RWPE2 (cell line): ENCODE data around the gene ZBTB20.

Experiments
- ATAC-seq: fragments of 200-7000 bp; cut with Tn5 transposase; 3 replicates; pipeline ENCODE4 v1.9.1; 2021; ENCODE audit warnings: low read depth
- DNase-seq: peaks from one replicate; pipeline ENCODE4 v3.0.0-alpha.2; 2020; ENCODE audit warnings: low spot score
- H3K27ac ChIP-seq: fragments of 450-650 bp; 2 replicates; pipeline ENCODE4 v1.5.1; 2017; ENCODE audit warnings: mild to moderate bottlenecking; ENCODE audit not compliant: poor library complexity, severe bottlenecking
- H3K27me3 ChIP-seq: fragments of 250-450 bp; sonication (Bioruptor Pico); 2 replicates; pipeline ENCODE4 v1.5.1; 2021; ENCODE audit warnings: mild to moderate bottlenecking, moderate library complexity; ENCODE audit not compliant: insufficient read depth, poor library complexity, severe bottlenecking
- H3K36me3 ChIP-seq: fragments of 250-450 bp; sonication (Bioruptor Pico); 2 replicates; pipeline ENCODE4 v1.5.1; 2020; ENCODE audit warnings: low read depth, mild to moderate bottlenecking, moderate library complexity
- H3K4me1 ChIP-seq: fragments of 250-450 bp; sonication (Bioruptor Pico); 2 replicates; pipeline ENCODE4 v1.5.1; 2021; ENCODE audit warnings: mild to moderate bottlenecking, moderate library complexity; ENCODE audit not compliant: insufficient read depth, poor library complexity, severe bottlenecking
- H3K4me3 ChIP-seq: fragments of 250-450 bp; sonication (Bioruptor Pico); 2 replicates; pipeline ENCODE4 v1.5.1; 2021; ENCODE audit warnings: mild to moderate bottlenecking, moderate library complexity; ENCODE audit not compliant: severe bottlenecking
- H3K9me3 ChIP-seq: fragments of 250-450 bp; sonication (Bioruptor Pico); 2 replicates; pipeline ENCODE4 v1.5.1; 2021; ENCODE audit warnings: mild to moderate bottlenecking, moderate library complexity; ENCODE audit not compliant: severe bottlenecking
- TF ChIP-seq, protein P1 (sequence below): fragments of 450-650 bp; IDR thresholded peaks from one replicate; pipeline ENCODE4 v1.5.1; 2017; ENCODE audit warnings: mild to moderate bottlenecking, moderate library complexity; ENCODE audit not compliant: poor library complexity, severe bottlenecking

ZBTB20 gene

DNA sequence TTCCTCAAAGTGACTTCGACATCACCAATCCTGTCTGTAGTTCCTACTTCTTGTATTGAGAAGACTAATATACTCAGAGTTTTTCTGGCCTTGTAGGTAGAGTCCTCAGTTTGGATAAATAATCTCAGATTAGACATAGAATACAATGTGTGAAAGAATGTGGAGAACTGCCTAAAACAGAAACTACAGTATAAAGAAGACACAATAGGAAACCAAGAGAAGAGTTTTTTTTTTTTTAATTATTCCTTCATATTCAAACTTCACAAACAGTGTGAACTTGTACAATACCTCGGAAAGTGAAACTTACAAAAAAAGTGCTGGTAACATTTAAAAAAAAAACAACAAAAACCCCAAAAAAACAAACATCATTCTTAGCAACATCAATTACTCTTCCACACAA is 832.8 kb downstream of the ZBTB20 start:
- ATAC-seq (no peak), DNase-seq (no peak)
- no peaks in the 10 kb centered on the region for H3K9me3 ChIP-seq
- no peak overlapping the region for H3K4me3 ChIP-seq
- no peaks in the 10 kb centered on the region for H3K36me3 ChIP-seq
- no peak overlapping the region for H3K27ac ChIP-seq
- no peaks in the 10 kb centered on the region for H3K27me3 ChIP-seq
- H3K4me1 ChIP-seq = no peaks in the 10 kb centered on the region
- TF ChIP-seq, protein P1, sequence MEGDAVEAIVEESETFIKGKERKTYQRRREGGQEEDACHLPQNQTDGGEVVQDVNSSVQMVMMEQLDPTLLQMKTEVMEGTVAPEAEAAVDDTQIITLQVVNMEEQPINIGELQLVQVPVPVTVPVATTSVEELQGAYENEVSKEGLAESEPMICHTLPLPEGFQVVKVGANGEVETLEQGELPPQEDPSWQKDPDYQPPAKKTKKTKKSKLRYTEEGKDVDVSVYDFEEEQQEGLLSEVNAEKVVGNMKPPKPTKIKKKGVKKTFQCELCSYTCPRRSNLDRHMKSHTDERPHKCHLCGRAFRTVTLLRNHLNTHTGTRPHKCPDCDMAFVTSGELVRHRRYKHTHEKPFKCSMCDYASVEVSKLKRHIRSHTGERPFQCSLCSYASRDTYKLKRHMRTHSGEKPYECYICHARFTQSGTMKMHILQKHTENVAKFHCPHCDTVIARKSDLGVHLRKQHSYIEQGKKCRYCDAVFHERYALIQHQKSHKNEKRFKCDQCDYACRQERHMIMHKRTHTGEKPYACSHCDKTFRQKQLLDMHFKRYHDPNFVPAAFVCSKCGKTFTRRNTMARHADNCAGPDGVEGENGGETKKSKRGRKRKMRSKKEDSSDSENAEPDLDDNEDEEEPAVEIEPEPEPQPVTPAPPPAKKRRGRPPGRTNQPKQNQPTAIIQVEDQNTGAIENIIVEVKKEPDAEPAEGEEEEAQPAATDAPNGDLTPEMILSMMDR = no peak

DNA sequence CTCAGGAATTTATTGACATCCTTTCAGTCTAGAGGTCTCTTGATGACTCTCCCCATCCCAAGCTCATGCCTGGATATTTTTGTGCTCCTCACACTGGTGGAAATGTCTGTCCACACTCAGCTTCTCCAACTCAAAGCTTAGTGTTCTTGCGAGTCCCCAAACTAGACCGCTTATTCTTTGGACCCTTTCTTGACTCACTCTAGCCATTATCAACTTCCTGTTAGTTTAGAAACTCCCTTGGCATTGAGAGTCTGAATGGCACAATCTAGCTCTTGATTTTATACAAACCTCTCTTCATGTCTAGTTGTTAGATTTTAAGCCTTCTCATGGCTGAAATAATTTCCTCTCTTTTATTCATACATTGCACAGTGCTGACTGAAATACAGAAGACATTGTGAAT is 833.7 kb downstream of the ZBTB20 start:
- TF ChIP-seq, protein P1 = no peak
- ATAC-seq = no peak
- Histone ChIP-seq H3K27me3 (no peaks in the 10 kb centered on the region), H3K27ac (no peak overlapping the region), H3K36me3 (no peaks in the 10 kb centered on the region), H3K4me1 (no peaks in the 10 kb centered on the region), H3K4me3 (no peak overlapping the region), H3K9me3 (no peaks in the 10 kb centered on the region)
- no peak for DNase-seq

DNA sequence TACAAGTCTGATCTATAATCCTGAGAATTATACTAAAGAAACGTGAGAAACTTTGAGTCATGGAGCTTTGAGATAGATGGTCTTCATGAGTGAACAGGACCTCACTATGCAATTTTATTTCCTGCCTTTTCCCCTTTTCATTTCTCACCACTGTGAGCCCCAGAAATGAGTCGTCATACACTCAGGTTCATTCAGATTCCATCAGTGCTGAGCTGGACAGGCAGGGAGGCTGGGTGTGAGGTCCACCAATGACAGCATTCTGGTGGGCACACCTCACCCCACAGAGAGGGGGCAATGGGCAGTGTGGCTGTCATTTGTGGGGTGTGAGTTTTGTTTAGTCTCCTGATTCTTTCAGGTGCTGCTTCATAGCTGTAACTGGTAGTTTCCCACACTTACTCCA is 836.4 kb downstream of the ZBTB20 start:
- no peaks in the 10 kb centered on the region for H3K9me3 ChIP-seq
- H3K4me3 ChIP-seq = no peak overlapping the region
- no peaks in the 10 kb centered on the region for H3K4me1 ChIP-seq
- TF ChIP-seq, protein P1 = no peak
- no peak for DNase-seq
- H3K36me3 ChIP-seq = no peaks in the 10 kb centered on the region
- H3K27ac ChIP-seq = no peak overlapping the region
- H3K27me3 ChIP-seq = no peaks in the 10 kb centered on the region
- ATAC-seq = no peak

DNA sequence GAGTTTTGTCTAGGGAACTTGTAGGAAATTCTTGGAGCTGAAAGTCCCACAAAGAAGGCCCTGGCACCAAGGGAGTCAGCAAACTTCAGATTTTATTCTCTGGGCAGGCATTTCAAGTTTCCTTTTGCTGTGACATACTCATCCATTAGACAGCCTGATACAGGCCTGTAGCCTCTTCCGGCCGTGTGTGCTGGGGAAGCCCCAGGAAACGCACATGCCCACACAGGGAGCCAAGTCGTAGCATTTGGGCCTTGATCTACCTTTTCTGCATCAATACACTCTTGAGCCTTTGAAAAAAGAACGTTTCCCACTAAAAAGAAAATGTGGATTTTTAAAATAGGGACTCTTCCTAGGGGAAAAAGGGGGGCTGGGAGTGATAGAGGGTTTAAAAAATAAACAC is 838.3 kb downstream of the ZBTB20 start:
- H3K27me3 ChIP-seq = no peaks in the 10 kb centered on the region

DNA sequence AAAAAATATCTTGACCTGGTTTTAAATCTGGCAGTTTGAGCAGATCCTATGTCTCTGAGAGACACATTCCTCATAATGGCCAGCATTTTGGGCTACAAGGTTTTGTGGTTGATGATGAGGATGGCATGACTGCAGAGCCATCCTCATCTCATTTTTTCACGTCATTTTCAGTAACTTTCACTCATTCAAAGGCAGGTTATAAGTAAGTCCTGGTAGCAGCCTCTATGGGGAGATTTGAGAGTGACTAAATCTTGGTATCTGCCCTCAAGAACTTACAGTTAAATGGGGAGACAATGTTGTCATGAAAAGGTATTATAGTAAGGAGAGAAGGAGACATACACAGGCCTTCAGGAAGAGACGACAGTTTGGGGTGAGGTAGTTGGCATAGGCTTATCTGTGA is 838.7 kb downstream of the ZBTB20 start:
- TF ChIP-seq, protein P1 = no peak
- ATAC-seq (no peak), DNase-seq (no peak)
- no peaks in the 10 kb centered on the region for H3K27me3 ChIP-seq
- H3K4me1 ChIP-seq = no peaks in the 10 kb centered on the region
- H3K4me3 ChIP-seq = no peak overlapping the region
- no peak overlapping the region for H3K27ac ChIP-seq
- no peaks in the 10 kb centered on the region for H3K36me3 ChIP-seq
- no peaks in the 10 kb centered on the region for H3K9me3 ChIP-seq

More for the DNA sequence above, 838.3 kb downstream of the ZBTB20 start:
- H3K4me1 ChIP-seq = no peaks in the 10 kb centered on the region
- ATAC-seq (no peak), DNase-seq (no peak)
- H3K27ac ChIP-seq = no peak overlapping the region
- H3K4me3 ChIP-seq = no peak overlapping the region
- TF ChIP-seq, protein P1 = no peak
- H3K9me3 ChIP-seq = no peaks in the 10 kb centered on the region
- H3K36me3 ChIP-seq = no peaks in the 10 kb centered on the region
